Measurements from ENCODE around the gene PPP2CA.

Gene PPP2CA

DNA sequence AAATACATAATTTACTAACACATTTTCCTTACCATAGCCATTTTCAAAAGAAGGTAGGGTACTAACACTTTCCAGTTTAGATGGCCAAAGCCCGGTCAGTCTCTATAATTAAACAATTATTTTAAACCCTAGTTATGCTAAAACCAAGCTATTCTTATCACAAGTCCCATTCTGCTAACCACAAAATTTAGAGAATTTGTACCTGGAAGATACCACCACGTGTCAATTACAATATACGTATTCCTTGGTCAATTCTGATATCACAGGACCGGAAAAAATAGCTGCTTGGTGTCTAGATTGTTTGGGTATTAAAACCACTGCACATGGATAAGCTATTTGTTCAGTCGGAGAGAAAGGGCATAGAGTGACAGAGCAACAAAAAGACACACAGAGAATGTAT is 30.2 kb downstream of the PPP2CA start:
- TF ChIP-seq, protein P1, sequence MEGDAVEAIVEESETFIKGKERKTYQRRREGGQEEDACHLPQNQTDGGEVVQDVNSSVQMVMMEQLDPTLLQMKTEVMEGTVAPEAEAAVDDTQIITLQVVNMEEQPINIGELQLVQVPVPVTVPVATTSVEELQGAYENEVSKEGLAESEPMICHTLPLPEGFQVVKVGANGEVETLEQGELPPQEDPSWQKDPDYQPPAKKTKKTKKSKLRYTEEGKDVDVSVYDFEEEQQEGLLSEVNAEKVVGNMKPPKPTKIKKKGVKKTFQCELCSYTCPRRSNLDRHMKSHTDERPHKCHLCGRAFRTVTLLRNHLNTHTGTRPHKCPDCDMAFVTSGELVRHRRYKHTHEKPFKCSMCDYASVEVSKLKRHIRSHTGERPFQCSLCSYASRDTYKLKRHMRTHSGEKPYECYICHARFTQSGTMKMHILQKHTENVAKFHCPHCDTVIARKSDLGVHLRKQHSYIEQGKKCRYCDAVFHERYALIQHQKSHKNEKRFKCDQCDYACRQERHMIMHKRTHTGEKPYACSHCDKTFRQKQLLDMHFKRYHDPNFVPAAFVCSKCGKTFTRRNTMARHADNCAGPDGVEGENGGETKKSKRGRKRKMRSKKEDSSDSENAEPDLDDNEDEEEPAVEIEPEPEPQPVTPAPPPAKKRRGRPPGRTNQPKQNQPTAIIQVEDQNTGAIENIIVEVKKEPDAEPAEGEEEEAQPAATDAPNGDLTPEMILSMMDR (IDR thresholded peaks at IDR 0.05) = no peak
- Histone ChIP-seq H3K79me2 (peaks cover 12% of the 10 kb centered on the region), H3K4me3 (ENCODE audit: low read depth, low read length) (no peak overlapping the region), H3K4me1 (peaks cover 5% of the 10 kb centered on the region), H3K9ac (no peak overlapping the region), H3K27ac (no peak overlapping the region), H3K27me3 (ENCODE audit: control insufficient read depth, insufficient read depth, low read length) (no peaks in the 10 kb centered on the region), H2AFZ (no peak overlapping the region), H3K9me3 (ENCODE audit: control insufficient read depth, low read length) (no peaks in the 10 kb centered on the region), H3K36me3 (ENCODE audit: control insufficient read depth, insufficient read depth, low read length) (no peaks in the 10 kb centered on the region), H3K4me2 (ENCODE audit: low read length) (no peak overlapping the region)

DNA sequence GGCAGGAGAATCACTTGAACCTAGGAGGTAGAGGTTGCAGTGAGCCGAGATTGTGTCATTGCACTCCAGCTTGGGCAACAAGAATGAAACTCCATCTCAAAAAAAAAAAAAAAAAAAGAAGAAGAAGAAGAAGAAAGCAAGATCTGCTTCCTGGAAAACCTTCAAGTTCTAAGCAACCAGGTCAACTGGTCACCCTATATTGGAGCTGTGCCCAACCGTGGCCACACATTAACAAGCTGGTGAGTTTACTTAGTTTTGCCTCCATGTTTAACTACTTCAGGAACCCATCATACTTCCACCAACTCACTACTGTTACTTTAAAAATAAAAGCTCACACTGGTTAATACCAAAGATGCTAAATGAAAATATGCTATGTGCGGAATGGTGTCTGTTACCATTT is 36.8 kb downstream of the PPP2CA start:
- H3K4me2 ChIP-seq (ENCODE audit: low read length) = no peak overlapping the region
- TF ChIP-seq, protein P1 (IDR thresholded peaks at IDR 0.05) = no peak
- no peak overlapping the region for H2AFZ ChIP-seq
- H3K4me1 ChIP-seq = peaks cover 19% of the 10 kb centered on the region
- H3K36me3 ChIP-seq (ENCODE audit: control insufficient read depth, insufficient read depth, low read length) = no peaks in the 10 kb centered on the region
- H3K27ac ChIP-seq = no peak overlapping the region
- no peaks in the 10 kb centered on the region for H3K27me3 ChIP-seq (ENCODE audit: control insufficient read depth, insufficient read depth, low read length)
- peaks cover 16% of the 10 kb centered on the region for H3K79me2 ChIP-seq
- H3K9me3 ChIP-seq (ENCODE audit: control insufficient read depth, low read length) = no peaks in the 10 kb centered on the region
- H3K4me3 ChIP-seq (ENCODE audit: low read depth, low read length) = no peak overlapping the region
- no peak overlapping the region for H3K9ac ChIP-seq

DNA sequence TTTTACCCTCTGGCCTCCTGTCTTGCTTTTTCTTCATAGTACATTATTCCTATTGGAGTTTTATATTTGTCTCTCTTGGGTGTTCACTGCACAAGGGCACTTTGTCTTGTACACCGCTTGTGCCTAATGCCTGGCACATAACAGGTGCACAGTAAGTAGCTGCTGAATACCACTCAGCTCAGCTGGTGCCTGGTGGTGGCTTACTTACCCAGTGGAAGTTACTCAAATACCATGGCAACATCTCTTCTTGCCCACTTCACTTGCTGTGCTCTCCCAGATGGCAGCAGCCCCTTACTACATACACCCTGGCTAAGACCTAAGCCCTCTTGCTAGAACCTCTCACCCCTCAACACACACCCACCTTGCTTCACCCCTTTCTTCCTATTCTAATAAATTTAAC is 37.8 kb downstream of the PPP2CA start:
- TF ChIP-seq, protein P1 (IDR thresholded peaks at IDR 0.05) = no peak
- Histone ChIP-seq H3K9ac (no peak overlapping the region), H3K79me2 (peaks cover 23% of the 10 kb centered on the region), H3K4me2 (ENCODE audit: low read length) (peak overlapping the region; percentile 27), H3K4me3 (ENCODE audit: low read depth, low read length) (no peak overlapping the region), H2AFZ (no peak overlapping the region), H3K27ac (no peak overlapping the region), H3K4me1 (peaks cover 19% of the 10 kb centered on the region), H3K9me3 (ENCODE audit: control insufficient read depth, low read length) (no peaks in the 10 kb centered on the region), H3K27me3 (ENCODE audit: control insufficient read depth, insufficient read depth, low read length) (no peaks in the 10 kb centered on the region), H3K36me3 (ENCODE audit: control insufficient read depth, insufficient read depth, low read length) (no peaks in the 10 kb centered on the region)

DNA sequence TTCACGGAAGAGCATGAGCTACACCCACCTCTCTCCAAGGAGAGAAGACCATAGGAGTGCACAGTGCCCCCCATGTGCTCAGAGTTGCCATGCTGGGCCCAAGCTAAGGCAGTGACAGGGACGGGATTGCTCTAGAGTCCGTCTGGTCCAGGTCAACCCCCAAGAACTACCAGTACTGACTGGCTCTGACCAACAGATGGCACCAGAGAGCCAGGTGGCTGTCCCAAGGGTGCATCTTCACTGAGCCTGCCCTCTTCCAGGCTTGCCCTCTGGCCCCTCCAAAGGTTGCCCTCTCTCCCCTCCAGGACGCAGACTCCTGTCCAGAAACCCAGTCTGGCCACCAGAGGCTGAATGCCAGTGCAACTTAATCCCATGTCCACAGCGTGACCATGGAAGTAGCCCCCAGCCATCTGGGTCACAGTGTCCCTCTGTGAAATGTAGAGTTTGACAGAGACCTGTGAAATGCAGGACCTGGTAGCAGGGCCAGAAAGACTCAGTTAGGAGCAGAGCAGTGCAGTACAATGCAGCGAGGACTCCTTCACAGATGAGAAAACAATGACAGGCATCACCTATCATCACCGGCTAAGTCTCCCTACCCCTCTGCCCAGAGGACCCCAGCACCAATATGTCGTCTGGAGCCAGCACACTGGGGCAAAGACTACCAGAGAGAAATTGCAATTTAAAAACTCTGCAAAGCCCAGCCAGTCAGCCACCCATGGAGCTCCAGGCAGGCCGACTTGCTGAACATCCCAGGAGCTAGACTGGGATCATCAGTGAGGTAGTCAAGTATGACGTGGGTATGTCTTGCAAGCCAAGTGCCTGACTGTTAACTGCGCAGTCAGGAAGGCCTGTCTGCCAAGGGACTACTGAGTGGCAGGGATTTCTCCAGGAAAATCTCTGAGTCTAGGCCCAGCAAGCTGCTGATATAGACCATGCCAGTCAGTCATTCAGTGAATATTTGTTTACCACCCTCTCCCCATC is 41.4 kb downstream of the PPP2CA start:
- Histone ChIP-seq H3K9me3 (ENCODE audit: control insufficient read depth, low read length) (no peaks in the 10 kb centered on the region), H3K27me3 (ENCODE audit: control insufficient read depth, insufficient read depth, low read length) (no peaks in the 10 kb centered on the region), H2AFZ (peak overlapping the region; percentile 72), H3K9ac (no peak overlapping the region), H3K27ac (no peak overlapping the region), H3K4me2 (ENCODE audit: low read length) (no peak overlapping the region), H3K4me3 (ENCODE audit: low read depth, low read length) (no peak overlapping the region), H3K4me1 (peaks cover 15% of the 10 kb centered on the region), H3K79me2 (peaks cover 23% of the 10 kb centered on the region), H3K36me3 (ENCODE audit: control insufficient read depth, insufficient read depth, low read length) (no peaks in the 10 kb centered on the region)
- TF ChIP-seq, protein P1 (IDR thresholded peaks at IDR 0.05) = peak; percentile 91
